Sigmoid colon (tissue), 7 donors: ENCODE data around the gene BBX. TPM values are rescaled to one million over a fixed set of nuclear protein-coding genes. Genes with fewer than 3 reads are reported as not detected.

ENCODE experiments used
- polyA plus RNA-seq, 3 donors: library from polyadenylated mRNA; stranded (reverse); fragments of 200-250 nt; gene quantifications; one replicate each; pipeline ENCODE4 v1.2.3, GENCODE V29; 2013
- total RNA-seq, 4 donors: library from RNA; depleted of rRNA; stranded (reverse); fragments of >200 nt; gene quantifications; one replicate each; pipeline ENCODE4 v1.1.0, GENCODE V29; 2016
- donor health status: healthy with polysubstance abuse.
- donor health status: Bipolar disorder and iron deficiency.
- donor health status: healthy.

The BBX gene
- total and polyA plus RNA-seq, 7 donors, result 3.0 to 93.3 (median 71.1) TPM

Other genes with a start within 250 kb of the BBX start
- not detected for gene CCDC54, start 145.5 kb upstream of the BBX start, total RNA-seq
- gene CCDC54, start 145.5 kb upstream of the BBX start, polyA plus RNA-seq, result not detected